Measurements from ENCODE around the gene TUBGCP2. TPM values are rescaled to one million over a fixed set of nuclear protein-coding genes. Genes with fewer than 3 reads are reported as not detected.
A peak's percentile ranks its signal among the peaks of the same experiment; 100 is the strongest.

Gene TUBGCP2
- total and polyA plus RNA-seq, 2 experiments from 2014 or later = 52.3 to 70.2 TPM

- DNase-seq (ENCODE audit: low read depth in 1 of 2, low spot score in 1 of 2) = no peak
- Histone ChIP-seq H3K4me1 (ENCODE audit: low read depth) (peaks cover 2% of the 10 kb centered on the region), H3K9me3 (ENCODE audit: low read depth) (no peaks in the 10 kb centered on the region), H3K27me3 (peaks cover 77% of the 10 kb centered on the region), H3K4me3 (no peak overlapping the region), H3K36me3 (no peaks in the 10 kb centered on the region), H3K27ac (no peak overlapping the region)
- TF ChIP-seq CTCF (IDR thresholded peaks at IDR 0.05; ENCODE audit: low read depth, low read length) = no peak
Observed at GRCh38 chr10:133328358-133329343, 20.0 kb upstream of the TUBGCP2 start.

GRCh38 chr10:133327651-133328357 is 19.1 kb upstream of the TUBGCP2 start:
- H3K27me3 ChIP-seq = peaks cover 71% of the 10 kb centered on the region

GRCh38 chr10:133326745-133327650 is 18.3 kb upstream of the TUBGCP2 start:
- Histone ChIP-seq H3K4me1 (ENCODE audit: low read depth) (peaks cover 2% of the 10 kb centered on the region), H3K27ac (no peak overlapping the region), H3K27me3 (peaks cover 63% of the 10 kb centered on the region), H3K9me3 (ENCODE audit: low read depth) (no peaks in the 10 kb centered on the region), H3K36me3 (no peaks in the 10 kb centered on the region), H3K4me3 (no peak overlapping the region)
- DNase-seq (ENCODE audit: low read depth in 1 of 2, low spot score in 1 of 2) = no peak
- TF ChIP-seq CTCF (IDR thresholded peaks at IDR 0.05; ENCODE audit: low read depth, low read length) = no peak

More at GRCh38 chr10:133327651-133328357, 19.1 kb upstream of the TUBGCP2 start:
- Histone ChIP-seq H3K36me3 (no peaks in the 10 kb centered on the region), H3K4me3 (no peak overlapping the region), H3K27ac (no peak overlapping the region), H3K9me3 (ENCODE audit: low read depth) (no peaks in the 10 kb centered on the region), H3K4me1 (ENCODE audit: low read depth) (peaks cover 2% of the 10 kb centered on the region)
- no peak for DNase-seq (ENCODE audit: low read depth in 1 of 2, low spot score in 1 of 2)
- no peak for TF ChIP-seq CTCF (IDR thresholded peaks at IDR 0.05; ENCODE audit: low read depth, low read length)

GRCh38 chr10:133326223-133326551 is 17.5 kb upstream of the TUBGCP2 start:
- Histone ChIP-seq H3K9me3 (ENCODE audit: low read depth) (no peaks in the 10 kb centered on the region), H3K36me3 (no peaks in the 10 kb centered on the region), H3K27ac (no peak overlapping the region), H3K27me3 (peaks cover 55% of the 10 kb centered on the region), H3K4me3 (peak overlapping the region; percentile 28), H3K4me1 (ENCODE audit: low read depth) (peaks cover 2% of the 10 kb centered on the region)
- no peak for TF ChIP-seq CTCF (IDR thresholded peaks at IDR 0.05; ENCODE audit: low read depth, low read length)
- DNase-seq (ENCODE audit: low read depth in 1 of 2, low spot score in 1 of 2) = no peak

Measured in cardiac muscle cell (in vitro differentiated cells and primary cell).